OCI-M2 (cell line): Measurements from ENCODE around the gene ZC3H8.
"Not testable (repeated sequence)": the region's sequence is repeated elsewhere in the genome, so short reads cannot be mapped to it uniquely, and the experiment has no call there.

Source experiments
- DNase-seq: peaks from one replicate; lab custom pipeline; 2025; ENCODE audit not compliant: unreplicated experiment; lab: John Stamatoyannopoulos, UW

The ZC3H8 gene

DNA sequence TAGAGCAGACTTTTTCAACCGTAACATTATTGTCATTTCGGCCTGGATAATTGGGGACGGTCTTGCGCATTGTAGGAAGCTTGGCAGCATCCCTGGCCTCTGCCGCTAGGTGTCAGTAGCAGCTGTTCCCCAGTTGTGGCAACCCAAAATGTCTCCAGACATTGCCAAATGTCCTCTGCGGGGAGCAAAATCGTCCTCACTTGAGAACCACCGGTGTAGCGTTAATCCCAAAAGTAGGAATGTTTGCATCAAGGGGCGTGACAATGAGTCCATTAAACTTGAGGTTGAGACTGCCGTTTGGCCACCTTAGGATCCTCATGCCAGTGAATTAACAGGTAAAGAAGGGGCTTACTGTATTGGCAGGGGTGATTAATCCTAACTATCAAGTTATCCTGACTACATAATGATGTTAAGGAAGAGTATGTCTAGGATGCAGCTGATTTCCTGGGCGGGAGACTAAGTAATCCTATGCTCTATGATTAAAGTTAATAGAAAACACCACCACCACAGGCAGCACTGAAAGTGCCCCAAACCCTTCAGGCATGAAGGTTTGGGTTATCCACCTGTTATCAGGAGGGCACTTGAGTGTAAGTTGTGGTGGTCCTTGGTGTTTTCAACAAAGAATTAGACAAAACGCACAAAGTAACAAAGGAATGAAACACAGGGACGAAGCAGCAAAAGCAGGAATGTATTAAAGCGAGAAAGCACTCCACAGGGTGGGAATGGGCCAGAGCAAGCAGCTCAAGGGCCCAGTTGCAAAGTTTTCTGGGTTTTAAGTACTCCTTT is 4.9 kb upstream of the ZC3H8 start:
- DNase-seq, result peak; percentile 55

DNA sequence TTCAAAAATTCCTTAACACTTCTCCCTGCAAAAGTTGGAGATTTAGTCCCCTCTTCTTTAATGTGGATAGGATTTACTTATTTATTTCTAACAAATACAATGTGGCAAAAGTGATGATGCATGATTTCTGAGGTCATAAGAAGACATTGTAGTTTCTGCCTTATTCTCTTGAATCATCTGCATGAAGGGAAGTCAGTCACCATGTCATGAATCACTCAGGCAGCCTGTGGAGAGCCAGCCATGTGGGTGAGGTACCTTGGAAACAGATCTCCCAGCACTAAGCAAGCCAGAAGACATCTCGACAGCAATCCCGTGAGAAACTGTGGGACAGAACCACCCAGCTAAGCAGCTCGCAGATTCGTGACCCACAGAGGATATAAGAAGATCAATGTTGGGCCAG is 2.7 kb upstream of the ZC3H8 start:
- DNase-seq, result no peak

DNA sequence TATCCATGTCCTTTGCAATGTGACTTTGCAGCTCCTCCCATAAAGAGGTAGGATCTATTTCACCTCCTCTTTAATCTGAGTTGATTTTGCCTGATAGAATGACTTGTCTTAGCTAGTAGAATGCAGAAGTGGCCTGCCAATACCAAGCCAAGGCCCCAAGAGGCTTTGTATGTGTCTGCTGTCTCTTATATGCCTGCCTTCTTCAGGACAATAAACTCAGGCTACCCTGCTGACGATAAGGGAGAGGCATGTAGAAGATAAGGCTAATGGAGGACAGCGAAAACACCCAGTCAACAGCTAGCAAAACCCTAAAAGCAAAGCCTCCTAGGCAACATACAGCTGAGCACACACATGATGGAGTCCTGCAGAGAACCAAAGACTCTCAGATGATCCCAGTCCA is 1.8 kb upstream of the ZC3H8 start:
- no peak for DNase-seq

DNA sequence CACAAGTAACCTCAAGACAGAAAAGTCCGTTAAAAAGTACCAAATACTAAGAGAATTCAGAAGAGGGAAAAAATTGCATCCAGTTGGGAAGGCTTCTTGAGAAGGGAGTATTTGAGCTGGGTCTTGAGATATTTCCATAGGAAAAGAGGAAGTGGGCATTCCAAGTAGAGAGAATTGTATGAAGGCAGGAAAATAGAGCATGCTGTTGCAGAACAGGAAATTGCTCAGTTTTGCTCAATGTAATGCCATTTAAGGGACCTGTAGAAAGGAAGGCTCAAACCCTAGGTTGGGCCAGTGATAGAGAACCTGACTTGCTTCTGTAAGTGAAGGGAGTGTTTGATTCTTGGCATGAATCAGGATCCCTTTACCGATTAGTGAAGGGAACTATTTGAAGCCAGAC is 1.0 kb upstream of the ZC3H8 start:
- DNase-seq, result no peak

DNA sequence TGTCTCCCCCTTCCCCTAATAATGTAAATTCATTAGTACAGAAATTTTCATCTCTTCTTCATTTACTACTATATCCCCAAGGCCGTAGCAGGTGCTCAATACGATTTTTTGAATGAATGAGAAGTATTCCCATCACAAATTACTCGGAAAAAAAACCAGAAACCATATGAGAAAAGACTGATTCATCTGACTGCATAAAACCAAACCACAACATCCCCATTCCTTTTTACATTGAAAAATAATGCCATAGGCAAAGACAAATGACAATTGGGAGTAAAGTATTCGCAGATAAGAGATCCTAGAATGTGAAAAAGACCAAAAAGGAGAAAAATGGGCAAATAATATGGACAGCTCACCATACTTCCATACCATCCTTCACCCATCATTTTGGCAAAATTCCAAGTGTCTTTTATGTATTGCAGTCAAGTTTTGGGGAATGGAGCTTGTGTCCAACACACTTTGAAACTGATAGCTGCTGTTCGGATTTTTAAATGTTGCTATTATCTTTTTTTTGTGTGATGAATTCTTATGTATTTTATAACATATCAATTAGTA is 1.5 kb downstream of the ZC3H8 start:
- DNase-seq, result no peak

DNA sequence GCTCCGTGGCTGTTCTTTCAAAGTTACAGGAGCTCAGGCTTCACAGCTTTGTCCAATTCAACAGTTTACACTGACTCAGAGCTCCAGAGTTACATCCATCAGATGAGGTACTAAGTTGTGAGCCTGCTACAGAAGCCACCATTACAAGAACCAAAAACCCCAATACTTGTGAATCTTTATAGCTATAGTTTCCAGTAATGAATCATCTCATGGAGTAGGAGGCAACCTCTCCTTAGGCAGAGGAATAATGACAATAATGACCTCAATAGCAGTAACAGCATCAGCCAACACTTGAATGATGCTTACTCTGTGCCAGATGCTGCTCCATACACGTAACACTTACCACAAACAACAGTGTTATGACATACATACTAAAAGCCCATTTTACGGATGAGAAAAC is 3.6 kb downstream of the ZC3H8 start:
- DNase-seq, result no peak

DNA sequence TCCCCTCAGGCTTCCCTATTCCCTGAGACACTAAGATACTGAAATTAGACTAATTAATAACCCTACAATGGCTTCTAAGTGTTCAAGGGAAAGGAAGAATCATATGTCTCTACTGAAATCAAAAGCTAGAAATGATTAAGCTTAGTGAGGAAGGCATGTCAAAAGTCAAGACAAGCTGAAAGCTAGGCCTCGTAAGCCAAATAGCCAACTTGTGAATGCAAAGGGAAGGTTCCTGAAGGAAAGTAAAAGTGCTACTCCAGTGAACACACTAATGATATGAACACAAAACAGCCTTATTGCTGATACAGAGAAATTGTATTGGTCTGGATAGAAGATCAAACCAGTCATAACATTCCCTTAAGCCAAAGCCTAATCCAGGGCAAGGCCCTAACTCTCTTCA is 10.0 kb downstream of the ZC3H8 start:
- no peak for DNase-seq

DNA sequence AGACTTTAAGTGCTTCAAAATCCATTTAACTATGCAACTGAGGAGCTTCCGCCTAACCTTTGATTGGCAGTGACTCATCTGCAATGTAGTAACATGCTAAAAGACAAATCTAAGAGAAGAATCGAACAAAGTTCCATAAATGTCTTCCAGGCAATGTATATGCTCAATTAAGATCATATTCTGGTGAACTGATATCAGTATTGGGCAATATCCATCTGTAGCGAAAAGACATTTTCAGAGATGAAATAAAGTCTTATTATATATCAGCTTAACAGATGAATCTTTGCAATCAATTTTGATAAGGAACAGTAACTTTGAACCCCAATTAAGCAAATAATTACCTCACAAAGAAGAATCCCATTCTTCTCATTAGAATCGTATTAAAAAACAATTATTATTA is 11.6 kb downstream of the ZC3H8 start:
- DNase-seq, result no peak

DNA sequence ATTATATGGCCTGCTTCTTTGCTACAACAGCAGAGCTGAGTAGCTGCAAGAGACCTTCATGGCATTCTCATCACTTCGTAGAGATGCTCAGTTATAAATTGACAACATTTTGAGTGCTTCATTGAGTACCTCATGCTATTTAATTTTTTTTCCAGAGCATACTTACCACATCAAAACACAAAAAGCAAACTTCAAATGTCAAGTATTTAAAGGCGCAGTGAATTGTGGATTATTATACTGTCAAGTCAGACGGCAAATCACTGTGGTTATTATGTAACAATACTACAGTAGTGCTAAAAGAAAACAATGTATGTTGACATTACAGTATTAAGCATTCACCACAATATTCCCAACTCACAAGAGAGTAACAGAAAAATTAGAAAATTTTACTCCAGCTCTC is 12.5 kb downstream of the ZC3H8 start:
- no peak for DNase-seq

DNA sequence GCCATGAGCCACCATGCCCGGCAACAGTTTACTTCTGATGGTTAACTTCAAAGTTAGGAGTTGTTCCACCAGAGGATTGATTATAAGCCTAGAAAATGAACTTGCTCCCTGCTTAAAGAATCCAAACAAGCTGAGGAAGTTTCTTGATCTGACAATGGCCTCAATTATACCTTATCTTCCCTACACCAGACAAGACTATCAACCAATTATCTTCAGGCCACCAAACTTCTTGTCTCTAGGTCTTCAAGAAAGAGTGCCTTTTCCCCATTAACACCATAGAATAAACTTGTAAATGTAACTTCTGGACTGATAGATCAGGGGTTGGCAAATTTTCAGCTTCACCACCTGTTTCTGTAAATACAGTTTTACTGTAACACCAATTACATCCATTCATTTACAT is 15.0 kb downstream of the ZC3H8 start:
- no peak for DNase-seq

DNA sequence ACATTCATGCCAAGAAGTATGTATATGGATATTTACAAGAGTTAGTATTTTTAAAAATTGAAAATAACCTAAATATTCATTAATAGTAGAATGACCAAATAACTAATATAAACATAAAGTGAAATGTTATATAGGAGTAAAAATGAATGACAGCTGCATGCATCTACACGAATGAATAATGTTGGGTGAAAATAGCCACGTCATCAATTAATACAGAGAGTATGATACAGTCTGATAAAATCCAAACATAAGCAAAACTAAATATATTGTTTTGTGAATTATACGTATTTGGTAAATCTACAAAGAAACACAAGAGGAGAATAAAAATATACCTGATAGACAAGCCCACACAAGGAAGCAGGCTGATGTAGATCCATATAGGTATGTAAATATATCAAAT is 24.5 kb downstream of the ZC3H8 start:
- DNase-seq, result no peak

DNA sequence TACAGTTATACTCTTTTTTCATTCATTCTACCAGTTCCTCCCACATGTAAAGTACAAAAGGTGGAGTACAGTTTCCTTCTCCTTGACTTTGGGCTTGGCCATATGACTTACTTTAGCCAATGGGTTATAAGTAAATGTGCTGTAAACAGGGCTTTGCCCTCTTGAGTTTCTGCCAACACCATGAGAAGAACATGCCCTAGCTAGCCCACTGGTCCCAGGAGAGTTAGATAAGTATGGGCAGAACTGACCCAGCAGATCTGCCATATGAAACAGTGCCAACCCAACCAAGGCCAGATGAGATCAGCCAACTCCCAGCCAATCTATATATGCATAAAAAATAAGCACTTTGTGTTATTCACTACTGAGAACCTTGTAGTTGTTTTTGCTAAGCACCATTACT is 25.5 kb downstream of the ZC3H8 start:
- DNase-seq, result no peak

DNA sequence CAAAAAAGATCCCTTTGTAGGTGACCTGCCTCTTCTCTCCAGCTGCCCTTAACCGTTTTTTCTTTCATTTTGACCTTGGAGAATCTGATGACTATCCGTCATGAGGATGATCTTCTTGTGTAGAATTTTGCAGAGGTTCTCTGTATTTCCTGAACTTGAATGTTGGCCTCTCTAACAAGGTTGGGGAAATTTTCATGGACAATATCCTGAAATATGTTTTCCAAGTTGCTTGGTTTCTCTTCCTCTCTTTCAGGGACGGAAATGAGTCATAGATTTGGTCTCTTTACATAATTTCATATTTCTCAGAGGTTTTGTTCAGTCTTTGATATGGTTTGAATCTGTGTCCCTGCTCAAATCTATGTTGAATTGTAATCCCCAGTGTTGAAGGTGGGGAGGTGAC is 34.0 kb downstream of the ZC3H8 start:
- DNase-seq, result no peak

DNA sequence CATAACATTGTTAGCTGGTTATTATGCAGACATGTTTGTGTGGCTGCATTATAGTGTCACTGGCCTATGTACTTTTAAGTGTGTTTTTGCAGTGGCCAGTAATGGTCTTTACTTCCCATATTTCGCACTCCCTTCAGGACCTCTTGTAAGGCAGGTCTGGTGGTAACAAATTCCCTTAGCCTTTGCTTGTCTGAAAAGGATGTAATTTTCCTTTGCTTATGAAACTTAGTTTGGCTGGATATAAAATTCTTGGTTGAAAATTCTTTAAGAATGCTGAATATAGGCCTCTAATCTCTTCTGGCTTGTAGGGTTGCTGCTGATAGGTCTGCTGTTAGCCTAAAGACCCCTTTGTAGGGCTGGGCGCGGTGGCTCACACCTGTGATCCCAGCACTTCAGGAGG is 34.7 kb downstream of the ZC3H8 start:
- DNase-seq, result no peak

DNA sequence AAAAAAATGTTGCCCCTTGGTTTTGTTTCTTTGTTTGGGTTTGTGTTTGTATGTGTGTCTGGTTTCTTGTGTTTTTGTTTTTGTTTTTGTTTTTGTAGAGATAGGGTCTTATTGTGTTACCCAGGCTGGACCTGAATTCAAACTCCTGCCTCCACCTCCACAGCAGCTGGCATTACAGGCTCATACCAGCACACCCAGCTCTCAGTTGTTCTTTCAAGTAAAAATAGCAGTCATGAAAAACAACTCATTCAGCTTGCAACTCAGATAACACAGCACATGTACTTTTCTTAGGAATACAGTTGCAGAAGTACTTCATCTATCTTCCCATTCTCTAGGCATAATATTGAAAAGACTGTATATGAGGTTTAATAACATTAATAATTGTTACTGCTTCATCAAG is 37.0 kb downstream of the ZC3H8 start:
- no peak for DNase-seq

DNA sequence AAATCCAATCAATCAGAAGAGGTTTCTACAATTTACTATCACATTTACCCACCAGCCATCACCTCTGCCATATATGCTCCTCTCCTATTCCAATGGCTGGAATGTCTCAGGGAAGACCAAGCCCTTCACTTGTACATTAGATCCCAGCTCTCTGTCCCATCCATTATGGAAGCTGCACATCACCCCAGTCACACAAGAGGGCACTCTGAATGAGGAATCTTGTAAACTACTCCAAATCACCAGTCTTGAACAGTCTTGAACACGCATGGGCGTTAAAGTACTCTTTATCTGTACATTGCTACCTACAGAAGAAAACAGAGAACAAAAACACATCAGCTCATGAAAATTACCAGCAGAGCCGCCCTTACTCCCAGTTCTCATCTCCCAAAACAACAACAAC is 38.7 kb downstream of the ZC3H8 start:
- DNase-seq, result no peak

DNA sequence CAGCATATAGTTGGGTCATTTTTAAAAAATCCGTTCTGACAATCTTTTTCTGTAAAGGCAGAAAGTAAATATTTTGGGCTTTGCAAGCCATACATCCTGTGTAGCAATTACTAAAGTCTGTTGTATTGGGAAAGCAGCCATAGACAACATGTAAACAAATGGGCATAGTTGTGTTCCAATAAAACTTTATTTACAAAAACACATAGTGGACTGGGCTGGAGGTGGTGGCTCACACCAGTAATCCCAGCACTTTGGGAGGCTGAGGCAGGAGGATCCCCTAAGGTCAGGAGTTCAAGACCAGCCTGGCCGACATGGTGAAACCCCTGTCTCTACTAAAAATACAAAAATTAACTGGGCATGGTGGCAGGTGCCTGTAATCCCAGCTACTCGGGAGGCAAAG is 46.9 kb downstream of the ZC3H8 start:
- not testable (repeated sequence) for DNase-seq

DNA sequence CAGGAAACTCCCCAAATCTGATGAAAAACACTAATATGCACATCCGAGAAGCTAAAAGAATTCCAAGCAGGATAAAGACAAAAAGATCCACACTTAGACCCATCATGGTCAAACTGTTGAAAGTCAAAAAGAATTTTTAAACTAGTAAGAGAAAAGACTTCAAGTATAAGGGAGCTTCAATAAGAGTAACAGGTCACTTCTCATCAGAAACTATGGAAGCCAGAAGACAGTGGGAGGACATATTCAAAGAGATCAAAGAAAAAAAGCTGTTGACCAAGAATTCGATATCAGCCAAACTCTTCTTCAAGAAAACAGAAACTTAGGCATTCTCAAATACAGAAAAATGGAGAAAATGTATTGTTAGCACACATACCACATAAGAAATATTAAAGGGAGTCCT is 50.4 kb downstream of the ZC3H8 start:
- no peak for DNase-seq

DNA sequence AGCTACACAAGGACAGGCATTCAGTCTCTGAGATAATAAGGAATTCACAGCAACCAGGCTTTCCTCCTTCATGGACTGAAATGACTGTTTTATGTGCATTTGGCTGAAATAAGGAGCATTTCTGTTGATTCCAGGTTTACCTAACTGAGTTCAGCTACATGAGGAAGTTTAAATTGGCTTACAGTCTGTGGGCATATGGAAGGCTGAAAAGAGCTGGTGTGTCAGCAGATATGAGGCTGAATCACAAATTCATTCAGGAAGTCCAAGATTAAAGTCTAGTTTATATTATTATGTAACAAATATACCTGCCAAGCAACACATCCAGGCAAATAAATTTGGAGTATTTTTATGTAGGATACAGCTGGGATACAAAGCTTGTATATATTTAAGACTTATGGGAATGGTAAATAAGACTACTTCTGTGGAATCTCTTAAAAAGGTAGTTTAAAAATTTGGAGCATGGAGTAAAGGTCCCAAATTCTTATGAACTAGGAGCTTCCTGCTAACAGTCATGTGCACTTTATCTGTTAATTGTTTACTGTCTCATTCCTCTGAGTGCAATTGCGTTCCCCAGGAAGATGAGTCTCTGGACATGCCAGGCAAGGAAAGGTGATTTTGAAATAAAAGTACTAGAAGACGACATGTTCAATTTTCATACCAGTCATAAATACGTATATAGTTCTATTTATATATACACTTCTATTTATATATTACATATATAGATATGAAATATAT is 53.0 kb downstream of the ZC3H8 start:
- no peak for DNase-seq

DNA sequence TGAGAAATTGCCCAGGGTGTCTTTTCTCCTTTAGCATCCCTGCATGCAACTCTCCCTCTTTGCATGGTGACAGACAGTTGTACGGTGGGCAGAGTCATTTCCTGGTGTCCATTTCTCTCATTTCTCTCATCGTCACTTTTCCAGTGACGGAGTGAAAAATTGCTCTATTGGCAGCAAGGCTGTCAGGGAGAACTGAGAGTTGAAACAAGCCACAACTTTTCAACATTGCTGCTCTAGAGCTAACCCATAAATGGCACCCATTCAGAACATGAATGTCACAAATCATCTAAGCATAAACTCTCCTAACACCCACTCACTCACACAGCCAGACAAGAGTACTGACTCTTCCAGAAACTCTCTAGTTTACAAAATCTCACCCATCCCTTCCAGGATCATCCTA is 55.7 kb downstream of the ZC3H8 start:
- no peak for DNase-seq

DNA sequence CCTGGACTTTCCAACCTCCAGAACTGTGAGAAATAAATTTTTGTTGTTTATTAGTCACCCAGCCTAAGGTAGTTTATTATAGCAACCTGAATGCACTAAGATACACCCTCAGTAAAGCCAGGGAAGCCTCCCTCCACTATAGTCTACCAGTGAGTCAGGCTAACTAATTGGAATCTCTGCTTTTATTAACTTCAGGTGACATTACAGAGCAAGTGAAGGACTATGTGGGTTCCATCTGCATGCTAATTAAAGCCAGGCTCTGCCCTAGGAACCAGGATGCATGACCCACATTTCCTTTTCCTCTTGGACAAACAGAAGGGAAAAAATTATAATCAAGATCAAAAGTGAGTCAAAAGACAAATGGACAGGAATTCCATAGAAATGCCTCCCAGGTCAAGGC is 56.1 kb downstream of the ZC3H8 start:
- no peak for DNase-seq

DNA sequence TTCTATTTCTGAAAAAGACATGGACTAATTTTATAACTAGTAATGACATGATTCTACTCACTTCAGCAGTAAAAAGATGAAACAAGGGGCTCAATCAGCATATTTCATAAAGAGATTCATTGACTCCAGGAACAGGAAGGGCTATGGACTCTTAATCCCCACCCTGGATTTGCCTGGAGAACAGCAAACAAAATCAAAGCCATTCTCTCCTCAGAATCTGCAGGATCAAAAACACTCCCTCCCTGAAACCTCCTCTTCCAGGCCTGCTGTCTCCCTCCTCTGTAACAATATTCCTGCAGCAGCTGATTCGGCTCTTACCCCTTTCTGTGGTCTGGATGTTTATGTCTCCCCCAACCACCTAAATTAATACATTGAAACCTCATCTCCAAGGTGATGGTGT is 57.0 kb downstream of the ZC3H8 start:
- DNase-seq, result no peak

DNA sequence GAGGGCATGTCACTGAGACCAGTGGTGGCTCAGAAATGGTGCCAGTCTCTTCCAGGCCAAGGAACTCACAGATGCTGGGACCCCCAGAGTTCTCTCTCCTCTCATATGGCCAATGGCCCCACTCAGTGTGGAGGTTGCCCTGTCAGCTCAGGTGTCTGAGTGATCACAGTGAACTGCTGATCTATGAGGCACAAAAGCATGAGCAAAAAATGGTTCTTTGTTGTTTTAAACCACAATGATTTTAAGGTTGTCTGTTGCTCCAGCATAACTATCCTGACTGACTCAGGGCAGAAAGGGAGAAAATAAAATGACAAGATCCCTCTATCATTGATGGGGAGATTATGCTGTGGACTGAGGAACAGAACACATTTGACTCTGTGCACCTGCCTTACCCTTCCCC is 58.9 kb downstream of the ZC3H8 start:
- no peak for DNase-seq
